HG03469 (cell line): ENCODE results near the gene TMEM183A.

Experiments
- ATAC-seq: cut with Tn5 transposase; IDR thresholded peaks from one replicate; pipeline ENCODE4 v1.9.1; 2021; ENCODE audit warnings: mild to moderate bottlenecking, moderate library complexity, moderate number of reproducible peaks; ENCODE audit not compliant: unreplicated experiment

The TMEM183A gene

DNA sequence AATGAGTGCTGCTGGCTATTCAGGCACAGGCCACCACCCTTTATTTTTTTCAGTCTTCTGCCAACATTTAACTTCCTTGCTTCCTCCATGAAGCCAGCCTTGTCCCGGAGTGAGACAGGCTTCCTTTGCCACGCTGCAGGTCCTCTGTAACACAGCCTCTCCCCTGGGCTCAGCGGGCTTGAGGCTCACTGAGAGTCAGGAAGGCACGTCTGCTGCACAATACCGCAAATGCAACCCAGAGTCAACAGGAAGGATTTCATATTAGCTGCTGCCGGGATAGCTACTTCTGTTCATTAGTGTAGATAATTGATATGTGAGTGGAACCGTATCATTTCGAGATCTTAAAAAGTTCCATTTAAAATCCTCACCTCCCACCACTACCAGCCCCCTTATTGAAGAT lies 56.1 kb downstream of the TMEM183A start:
- ATAC-seq = no peak

DNA sequence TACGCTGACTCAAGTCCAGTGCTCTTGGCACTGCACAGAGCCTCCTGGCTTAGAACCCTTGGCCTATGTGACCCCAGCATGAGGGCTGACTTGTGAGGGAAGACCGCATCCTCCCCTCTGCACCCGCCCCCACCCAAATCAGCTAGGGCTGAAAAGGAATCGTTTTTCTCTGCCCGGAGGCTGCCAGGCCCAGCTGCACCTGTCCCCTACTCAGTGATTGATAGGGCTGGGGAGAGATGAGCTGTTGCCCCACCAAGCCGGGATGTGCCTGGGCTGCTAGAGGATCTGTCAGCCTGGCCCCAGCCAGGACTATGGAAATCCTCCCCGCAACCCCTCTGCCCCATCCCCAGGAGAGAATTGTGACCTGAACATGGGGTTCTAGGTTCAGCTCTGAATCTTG lies 58.0 kb downstream of the TMEM183A start:
- ATAC-seq = no peak

DNA sequence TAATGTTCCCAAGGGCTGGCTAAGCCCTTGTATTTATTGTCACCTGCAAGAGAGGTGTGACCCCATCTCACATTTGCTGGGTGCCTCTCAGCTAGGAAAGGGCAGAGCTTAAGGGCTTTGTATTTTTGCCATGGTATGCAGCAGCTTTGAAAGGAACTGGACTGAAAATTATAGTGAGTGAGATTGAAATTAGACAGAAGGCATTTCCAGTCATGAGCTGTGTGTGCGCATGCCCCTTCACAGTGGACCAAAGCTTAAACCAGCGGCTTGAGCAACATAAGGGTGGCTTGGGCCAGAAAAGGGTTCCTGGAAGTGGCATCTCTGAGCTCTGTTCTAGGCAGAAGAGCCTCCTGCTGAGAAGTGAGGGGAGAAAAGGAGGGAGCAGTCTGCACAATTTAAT lies 58.8 kb downstream of the TMEM183A start:
- ATAC-seq = no peak

DNA sequence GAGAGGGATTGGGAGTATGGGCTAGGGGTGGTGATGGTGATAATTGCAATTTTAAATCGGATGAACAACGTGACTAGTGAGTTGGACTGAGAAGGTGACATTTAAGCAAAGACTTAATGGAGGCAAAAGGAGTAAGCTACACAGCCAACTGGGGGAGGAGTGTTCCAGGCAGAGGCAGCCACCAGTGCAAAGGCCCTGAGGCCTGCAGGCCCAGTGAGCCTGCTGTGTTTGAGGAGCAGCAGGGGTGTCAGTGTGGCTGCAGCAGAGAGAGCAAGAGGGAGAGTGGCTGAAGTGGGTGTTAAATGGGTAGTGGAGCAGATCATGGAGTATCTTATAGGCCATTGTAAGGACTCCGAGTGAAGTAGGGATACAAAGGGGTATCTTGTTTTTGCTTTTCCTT lies 59.8 kb downstream of the TMEM183A start:
- ATAC-seq = no peak

DNA sequence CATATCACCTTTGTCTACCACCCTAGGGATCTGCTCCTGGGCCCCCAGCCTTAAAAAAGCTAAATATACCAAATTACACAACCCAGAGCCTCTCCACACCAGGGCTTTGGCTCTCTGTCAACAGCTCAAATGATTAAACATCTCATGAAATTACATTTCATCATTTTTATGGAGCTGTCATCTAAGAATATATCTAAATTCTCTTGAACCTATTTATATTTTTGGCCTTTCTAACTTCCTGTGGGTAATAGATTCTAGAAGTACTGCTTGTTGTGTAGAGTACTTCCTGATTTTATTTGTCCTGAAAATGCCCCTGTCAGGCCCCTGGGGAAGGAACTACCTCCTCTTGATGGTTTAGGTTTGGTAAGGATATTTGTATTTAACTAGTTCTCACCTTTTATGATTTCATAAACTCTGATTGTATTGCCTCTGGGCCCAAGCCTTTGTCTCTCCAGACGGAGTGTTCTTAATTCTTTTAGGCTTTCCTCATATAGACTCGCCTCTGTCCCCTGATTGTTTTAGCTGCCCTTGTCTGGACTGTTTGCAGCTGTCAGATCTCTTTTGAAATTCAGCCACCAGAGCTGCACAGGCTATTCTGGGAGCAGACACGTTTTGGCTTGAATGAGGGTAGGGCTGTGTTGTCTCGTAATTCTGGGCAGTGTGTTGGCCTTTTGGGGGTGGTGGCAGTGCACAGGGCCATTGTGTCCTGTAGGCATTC lies 62.0 kb downstream of the TMEM183A start:
- no peak for ATAC-seq

DNA sequence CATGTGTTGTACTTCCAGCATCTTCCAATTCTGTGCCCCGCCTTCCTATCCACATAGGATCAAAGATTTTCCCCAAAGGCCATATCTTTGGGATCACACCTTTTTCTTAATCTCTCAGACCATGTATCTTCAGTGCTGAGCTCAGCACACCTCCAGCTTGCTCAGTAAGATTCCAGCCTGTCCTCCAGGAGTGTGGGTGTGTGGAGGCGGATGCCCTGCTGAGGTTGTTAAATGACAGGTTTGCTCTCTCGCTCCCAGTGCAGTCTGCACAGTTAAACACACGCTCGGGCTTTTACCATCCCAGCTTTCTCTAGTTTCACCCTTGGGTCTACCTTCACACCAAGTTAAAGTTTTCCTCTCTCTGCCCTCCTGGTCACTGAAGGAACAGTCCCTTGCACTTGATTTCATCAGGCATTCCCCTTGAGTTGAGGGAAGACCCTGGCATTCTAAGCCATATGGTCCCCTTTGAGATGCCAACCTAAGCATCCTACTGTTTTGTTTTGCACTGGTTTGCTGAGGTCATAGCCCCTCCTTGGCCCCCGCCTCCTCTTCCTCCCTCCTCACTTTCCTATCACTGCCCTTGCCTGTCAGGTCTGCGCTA lies 64.9 kb downstream of the TMEM183A start:
- ATAC-seq = no peak

DNA sequence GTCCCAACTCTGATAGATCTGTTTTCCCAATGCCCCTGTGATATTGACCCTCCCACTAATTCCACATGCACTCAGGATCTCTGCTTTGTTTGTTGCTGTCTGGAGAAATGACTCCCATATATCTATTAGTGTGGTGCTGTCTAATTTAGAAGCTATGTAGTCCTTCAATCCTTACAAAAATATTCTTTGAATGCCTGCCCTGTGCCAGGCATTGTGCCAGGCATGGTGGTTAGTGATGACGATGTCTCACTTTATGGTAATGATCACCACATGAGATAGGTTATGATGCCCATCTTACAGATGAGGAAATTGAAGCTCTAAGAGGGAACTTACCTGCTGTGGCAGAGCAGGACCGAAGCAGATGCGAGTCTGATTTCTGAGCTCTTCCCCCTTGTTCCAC lies 65.7 kb downstream of the TMEM183A start:
- no peak for ATAC-seq

DNA sequence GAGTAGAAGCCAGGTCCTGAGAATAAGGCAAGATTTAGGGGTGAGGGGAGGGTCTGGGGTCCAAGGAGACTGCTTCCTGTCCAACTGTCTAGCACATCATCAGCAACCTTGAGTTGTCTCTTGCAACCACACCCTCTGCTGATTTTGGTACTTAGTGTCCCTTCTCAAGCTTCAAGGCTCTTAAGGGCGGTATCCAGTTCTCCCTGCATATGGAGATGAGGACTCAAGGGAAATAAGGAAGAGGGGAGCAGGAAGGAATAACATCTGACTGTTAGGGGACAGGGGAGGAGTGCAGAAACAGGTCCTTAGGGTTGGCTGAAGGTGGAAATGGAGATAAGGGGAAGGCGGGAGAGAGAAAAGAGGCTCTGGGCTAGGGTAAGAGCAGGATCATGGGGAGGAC lies 66.3 kb downstream of the TMEM183A start:
- ATAC-seq = no peak
